Umbilical cord (tissue), 2 donors: ENCODE measurements around the gene TSGA10IP. TPM values are rescaled to one million over a fixed set of nuclear protein-coding genes. Genes with fewer than 3 reads are reported as not detected.

Experiments used
- DNase-seq: peaks from one replicate; pipeline ENCODE4 v3.0.0-alpha.2; 2015; ENCODE audit warnings: low spot score
- total RNA-seq: library from RNA; depleted of rRNA; stranded (reverse); fragments of >200 nt; gene quantifications from one replicate; pipeline ENCODE4 v1.2.3, GENCODE V29; 2014; ENCODE audit warnings: low replicate concordance; ENCODE audit not compliant: insufficient read depth

Gene TSGA10IP
- not detected for total RNA-seq

- no peak for DNase-seq
Measured at GRCh38 chr11:65945430-65945911, at the start of gene TSGA10IP. Gene TSGA10IP, plus strand, starts transcription at chr11:65945480. Its CDS starts 196 bp downstream, at chr11:65945676.

- no peak for DNase-seq
Measured at GRCh38 chr11:65895482-65895981, 49.7 kb upstream of the TSGA10IP start.

- no peak for DNase-seq
Measured at GRCh38 chr11:65896034-65896999, 49.0 kb upstream of the TSGA10IP start.

GRCh38 chr11:65897020-65897471 lies 48.2 kb upstream of the TSGA10IP start:
- no peak for DNase-seq

GRCh38 chr11:65898656-65899355 lies 46.5 kb upstream of the TSGA10IP start:
- no peak for DNase-seq

GRCh38 chr11:65899356-65900124 lies 45.7 kb upstream of the TSGA10IP start:
- DNase-seq, result peak; percentile 42

GRCh38 chr11:65900125-65900898 lies 45.0 kb upstream of the TSGA10IP start, which contains the start of gene FOSL1:
Gene FOSL1, minus strand, starts transcription at chr11:65900388. Its CDS starts 49 bp downstream, at chr11:65900339.
- peak; percentile 71 for DNase-seq

GRCh38 chr11:65900899-65901180 lies 44.4 kb upstream of the TSGA10IP start:
- DNase-seq, result no peak

- peak; percentile 39 for DNase-seq
Measured at GRCh38 chr11:65903068-65903481, 42.2 kb upstream of the TSGA10IP start.

GRCh38 chr11:65903715-65904114 lies 41.6 kb upstream of the TSGA10IP start:
- no peak for DNase-seq

GRCh38 chr11:65906602-65907001 lies 38.7 kb upstream of the TSGA10IP start:
- no peak for DNase-seq

GRCh38 chr11:65907878-65908277 lies 37.4 kb upstream of the TSGA10IP start:
- no peak for DNase-seq

- peak; percentile 89 for DNase-seq
Measured at GRCh38 chr11:65911682-65912568, 33.4 kb upstream of the TSGA10IP start.

GRCh38 chr11:65912845-65913244 lies 32.4 kb upstream of the TSGA10IP start:
- DNase-seq, result peak; percentile 91

GRCh38 chr11:65915101-65915820 lies 30.0 kb upstream of the TSGA10IP start:
- no peak for DNase-seq

- peak; percentile 94 for DNase-seq
Measured at GRCh38 chr11:65915821-65916251, 29.4 kb upstream of the TSGA10IP start.

- no peak for DNase-seq
Measured at GRCh38 chr11:65916391-65916790, 28.9 kb upstream of the TSGA10IP start.

GRCh38 chr11:65917077-65917433 lies 28.2 kb upstream of the TSGA10IP start:
- DNase-seq, result no peak
